KOPT-K1 (cell line): ENCODE measurements around the gene TBC1D32.
A peak's percentile ranks its signal among the peaks of the same experiment; 100 is the strongest.
"Not testable (repeated sequence)": the region's sequence is repeated elsewhere in the genome, so short reads cannot be mapped to it uniquely, and the experiment has no call there.

Experiments
- H3K27ac ChIP-seq: fragments of 200-600 bp; sonication (generic); 2 replicates; pipeline ENCODE4 v1.5.1; 2016; ENCODE audit warnings: antibody characterized with exemption, mild to moderate bottlenecking, low read depth, low read length; ENCODE audit not compliant: poor library complexity, severe bottlenecking
- H3K36me3 ChIP-seq: fragments of 200-600 bp; sonication (generic); 2 replicates; pipeline ENCODE4 v1.5.1; 2017; ENCODE audit warnings: antibody characterized with exemption, mild to moderate bottlenecking, low read length, moderate library complexity; ENCODE audit not compliant: insufficient read depth
- H3K9me3 ChIP-seq: fragments of 200-600 bp; sonication (generic); 2 replicates; pipeline ENCODE4 v1.5.1; 2017; ENCODE audit warnings: antibody characterized with exemption, low read length, mild to moderate bottlenecking; ENCODE audit not compliant: insufficient read depth, poor library complexity, severe bottlenecking

Gene TBC1D32

DNA sequence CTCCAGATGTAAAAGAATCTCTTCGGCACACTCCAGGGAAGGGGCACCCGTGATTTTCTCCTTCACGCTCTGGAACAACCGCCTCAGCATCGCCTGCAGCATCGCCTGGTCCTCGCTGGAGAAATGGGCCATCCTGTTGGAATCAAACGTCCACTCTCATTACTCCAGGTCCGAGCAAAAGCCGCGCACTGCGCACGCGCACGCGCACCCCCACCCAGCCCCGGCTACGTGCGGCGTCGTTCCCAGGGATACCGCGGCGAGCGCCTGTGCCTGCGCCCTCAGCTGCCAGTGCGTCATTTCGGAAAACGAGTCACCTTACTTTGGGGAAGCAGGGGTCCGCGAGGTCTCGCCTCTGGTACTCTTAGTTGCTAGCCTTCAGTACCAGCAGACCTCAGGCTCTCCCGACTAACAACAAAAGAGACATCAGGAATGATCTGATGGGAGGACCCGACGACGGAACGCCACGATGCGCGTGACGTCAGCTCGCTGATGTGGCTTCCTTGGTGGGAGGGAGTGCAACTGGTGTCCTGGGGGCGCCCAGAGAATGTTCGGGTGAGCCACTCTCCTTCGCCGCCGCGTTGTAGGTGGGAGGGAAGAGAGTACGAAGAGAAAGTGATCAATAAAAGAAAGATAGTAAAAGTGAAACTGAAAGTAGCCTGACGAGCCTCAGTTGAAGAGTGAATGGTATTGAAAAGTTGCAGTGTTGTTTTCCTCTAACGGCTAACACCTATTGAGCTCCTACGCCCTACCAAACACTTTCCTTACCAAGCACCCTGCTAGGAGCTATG, at the start of gene TBC1D32:
Gene TBC1D32 (minus strand): TSS at position 182 of the 788 bp plus-strand sequence. CDS start 50 bp downstream, at position 132.
- no peaks in the 10 kb centered on the region for H3K36me3 ChIP-seq
- no peaks in the 10 kb centered on the region for H3K9me3 ChIP-seq
- peak within 1 kb of the TSS; percentile 76 for H3K27ac ChIP-seq

DNA sequence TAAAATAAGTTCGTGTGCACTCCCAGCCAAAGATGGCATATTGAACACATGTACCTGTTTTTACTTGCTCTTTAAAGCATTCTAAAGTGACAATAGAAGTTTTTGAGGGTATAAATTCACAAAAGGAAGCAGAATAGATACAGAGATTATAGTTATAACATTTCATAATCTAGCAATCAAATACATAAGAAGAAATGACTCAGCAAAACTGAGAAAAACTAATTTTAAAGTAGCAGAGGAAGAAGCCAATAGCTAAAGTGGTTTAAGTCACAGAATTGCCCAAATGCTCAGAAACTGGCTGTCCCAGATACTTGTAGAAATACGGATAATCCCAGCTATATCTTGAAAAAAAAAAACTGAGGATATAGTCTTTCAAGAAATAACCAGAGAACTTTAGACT, 49.2 kb upstream of the TBC1D32 start:
- H3K27ac ChIP-seq, result no peak overlapping the region
- no peaks in the 10 kb centered on the region for H3K36me3 ChIP-seq

DNA sequence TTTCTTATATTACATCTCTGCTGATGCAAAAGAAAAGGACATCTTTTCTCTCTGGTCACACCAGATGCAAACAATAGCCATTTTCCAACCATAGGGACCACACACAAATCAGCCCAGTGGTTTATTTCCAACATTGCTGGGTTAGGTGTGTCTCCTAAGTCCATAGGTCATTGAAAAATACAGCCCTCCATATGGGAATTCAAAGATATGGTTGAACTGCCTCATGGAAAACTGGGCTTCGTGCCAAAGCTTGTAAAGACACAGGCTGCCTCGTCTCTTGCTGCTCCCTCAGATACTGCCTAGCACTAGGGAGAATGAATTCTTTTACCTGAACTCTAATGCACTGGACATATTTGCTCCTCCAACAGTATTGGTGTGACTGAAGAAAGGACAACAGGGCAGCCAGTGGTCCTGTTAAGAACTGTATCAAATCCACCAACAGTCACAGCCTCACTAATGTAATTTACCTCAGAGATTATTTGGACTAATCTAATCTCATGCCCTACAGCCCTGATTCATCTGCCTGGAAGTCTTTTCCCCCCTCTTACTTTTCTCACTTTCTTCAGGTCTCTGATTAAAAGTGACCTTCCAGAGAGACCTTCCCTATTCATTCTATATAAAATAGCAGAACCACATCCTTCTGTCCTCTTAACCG, 48.3 kb upstream of the TBC1D32 start:
- H3K36me3 ChIP-seq, result no peaks in the 10 kb centered on the region
- H3K9me3 ChIP-seq, result no peaks in the 10 kb centered on the region
- no peak overlapping the region for H3K27ac ChIP-seq

More for the DNA sequence above, 49.2 kb upstream of the TBC1D32 start:
- H3K9me3 ChIP-seq, result no peaks in the 10 kb centered on the region

- H3K36me3 ChIP-seq, result no peaks in the 10 kb centered on the region
- H3K9me3 ChIP-seq, result no peaks in the 10 kb centered on the region
- no peak overlapping the region for H3K27ac ChIP-seq
Measured at GRCh38 chr6:121376411-121376810, 42.1 kb upstream of the TBC1D32 start.

- not testable (repeated sequence) for H3K9me3 ChIP-seq, H3K36me3 ChIP-seq, H3K27ac ChIP-seq
Measured at GRCh38 chr6:121374219-121374618, 39.9 kb upstream of the TBC1D32 start.

DNA sequence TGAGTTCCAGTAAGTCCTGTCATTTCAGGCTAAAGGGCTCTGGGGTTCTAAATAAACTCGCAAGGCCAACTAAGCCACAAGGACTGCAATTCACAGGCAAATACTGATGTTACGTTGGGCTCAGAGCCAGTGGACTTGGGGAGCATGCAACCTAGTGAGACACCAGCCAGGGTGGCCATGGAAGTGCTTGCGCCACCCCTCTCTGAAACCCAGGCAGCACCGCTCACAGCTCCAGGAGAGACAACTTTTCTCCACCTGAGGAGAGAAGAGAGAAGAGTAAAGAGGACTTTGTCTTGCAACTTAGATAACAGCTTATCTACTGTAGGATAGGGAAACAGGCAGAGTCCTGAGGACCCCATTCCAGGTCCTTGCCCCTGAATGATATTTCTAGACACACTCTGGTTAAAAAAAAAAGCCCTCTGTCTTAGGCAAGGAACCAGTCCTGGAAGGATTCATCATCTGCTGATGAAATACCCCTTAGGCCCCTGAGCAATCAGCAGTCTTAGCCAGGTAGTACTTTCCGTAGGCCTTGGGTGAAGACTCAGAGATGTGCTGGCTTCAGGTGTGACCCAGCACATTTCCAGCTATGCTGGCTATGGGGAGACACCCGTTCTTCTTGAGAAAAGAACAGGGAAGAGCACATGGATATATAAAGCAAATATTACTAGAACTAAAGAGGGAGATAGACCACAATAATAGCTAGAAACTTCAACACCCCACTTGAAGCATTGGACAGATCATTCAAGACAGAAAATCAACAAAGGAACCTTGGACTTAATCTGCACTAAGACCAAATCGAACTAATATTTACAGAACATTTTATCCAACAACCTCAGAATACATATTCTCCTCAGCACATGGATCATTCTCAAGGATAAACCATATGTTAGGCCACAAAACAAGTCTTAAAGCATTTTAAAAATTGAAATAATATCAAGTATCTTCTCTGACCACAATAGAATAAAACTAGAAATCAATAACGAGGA, 31.5 kb upstream of the TBC1D32 start:
- no peaks in the 10 kb centered on the region for H3K36me3 ChIP-seq
- no peaks in the 10 kb centered on the region for H3K9me3 ChIP-seq
- no peak overlapping the region for H3K27ac ChIP-seq

- Histone ChIP-seq H3K27ac (no peak overlapping the region), H3K9me3 (no peaks in the 10 kb centered on the region), H3K36me3 (no peaks in the 10 kb centered on the region)
Measured at GRCh38 chr6:121356575-121356974, 22.3 kb upstream of the TBC1D32 start.

GRCh38 chr6:121354764-121355163, 20.5 kb upstream of the TBC1D32 start:
- Histone ChIP-seq H3K27ac (no peak overlapping the region), H3K36me3 (no peaks in the 10 kb centered on the region), H3K9me3 (no peaks in the 10 kb centered on the region)

DNA sequence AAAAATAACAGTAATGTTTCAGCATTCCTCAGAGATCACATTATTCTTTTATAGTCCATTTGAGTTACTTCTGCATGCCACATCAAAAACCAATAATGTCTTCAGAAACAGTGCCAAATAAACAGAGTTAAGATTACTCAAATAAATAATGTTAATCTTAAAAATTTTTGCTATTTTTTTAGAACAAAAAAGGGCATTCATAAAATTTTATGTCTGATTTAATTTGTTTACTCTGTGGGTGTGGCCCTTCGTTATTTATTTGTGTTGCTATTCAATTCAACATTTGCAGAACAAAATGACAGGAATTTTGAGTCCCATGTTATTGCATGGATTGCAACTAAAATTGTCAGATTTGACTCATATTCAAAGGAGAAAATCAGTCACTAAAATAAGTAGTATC, 18.7 kb upstream of the TBC1D32 start:
- Histone ChIP-seq H3K36me3 (no peaks in the 10 kb centered on the region), H3K27ac (no peak overlapping the region), H3K9me3 (no peaks in the 10 kb centered on the region)

- H3K9me3 ChIP-seq, result no peaks in the 10 kb centered on the region
- H3K27ac ChIP-seq, result no peak overlapping the region
- H3K36me3 ChIP-seq, result no peaks in the 10 kb centered on the region
Measured at GRCh38 chr6:121351916-121352315, 17.6 kb upstream of the TBC1D32 start.

- Histone ChIP-seq H3K27ac (no peak overlapping the region), H3K9me3 (no peaks in the 10 kb centered on the region), H3K36me3 (no peaks in the 10 kb centered on the region)
Measured at GRCh38 chr6:121349596-121349995, 15.3 kb upstream of the TBC1D32 start.

GRCh38 chr6:121347484-121347883, 13.2 kb upstream of the TBC1D32 start:
- Histone ChIP-seq H3K27ac (no peak overlapping the region), H3K36me3 (no peaks in the 10 kb centered on the region), H3K9me3 (no peaks in the 10 kb centered on the region)

GRCh38 chr6:121344539-121344938, 10.3 kb upstream of the TBC1D32 start:
- H3K36me3 ChIP-seq, result no peaks in the 10 kb centered on the region
- H3K9me3 ChIP-seq, result no peaks in the 10 kb centered on the region
- no peak overlapping the region for H3K27ac ChIP-seq

DNA sequence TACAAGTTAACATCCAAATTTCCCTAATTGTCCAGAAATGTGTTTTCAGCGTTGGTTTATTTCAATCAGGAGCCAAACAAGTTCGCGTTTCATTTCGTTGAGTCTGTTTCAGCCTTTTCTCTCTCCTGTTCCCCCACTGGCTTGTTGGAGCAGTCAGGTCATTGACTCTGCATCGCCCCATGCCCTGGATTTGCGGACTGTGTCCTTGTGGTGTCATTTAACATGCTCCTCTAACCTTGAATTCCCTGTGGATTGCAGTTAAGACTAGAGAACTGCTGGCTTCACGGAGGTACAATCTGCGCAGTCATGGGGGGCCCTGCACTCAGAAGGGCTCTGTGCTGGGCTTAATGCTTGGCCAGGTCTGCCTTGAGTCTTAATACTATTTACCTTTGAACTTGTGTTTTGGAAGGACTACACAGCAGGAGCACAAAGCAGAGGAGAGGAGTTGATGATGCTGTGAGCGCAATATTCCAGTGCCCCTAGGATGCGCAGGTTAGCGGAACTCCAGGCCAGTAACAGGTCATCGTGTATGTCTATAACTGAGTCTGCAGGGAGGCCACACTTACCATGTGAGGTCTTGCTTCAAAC, 5.5 kb upstream of the TBC1D32 start:
- Histone ChIP-seq H3K9me3 (no peaks in the 10 kb centered on the region), H3K36me3 (no peaks in the 10 kb centered on the region), H3K27ac (no peak overlapping the region)

DNA sequence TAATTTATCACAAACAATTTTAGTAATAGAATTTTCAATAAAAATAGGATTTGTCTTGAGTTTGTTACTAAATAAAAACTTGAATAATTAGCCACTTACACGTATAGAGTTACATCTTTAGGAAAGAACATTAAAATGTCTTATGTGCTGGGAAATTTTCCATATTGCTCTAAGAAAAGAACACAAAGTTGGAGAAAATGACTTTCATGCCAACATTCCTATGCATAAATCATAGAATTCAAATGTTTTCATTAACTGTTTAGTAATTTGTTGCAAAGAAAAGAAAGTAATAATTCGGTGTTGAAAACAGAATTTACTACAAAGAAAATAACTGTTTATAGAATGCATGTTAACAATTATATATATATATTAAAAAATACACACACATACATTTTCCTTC, 4.7 kb upstream of the TBC1D32 start:
- Histone ChIP-seq H3K27ac (no peak overlapping the region), H3K9me3 (no peaks in the 10 kb centered on the region), H3K36me3 (no peaks in the 10 kb centered on the region)
